HG03097 (cell line): Measurements from ENCODE around the gene COL18A1.

ENCODE experiments used
- ATAC-seq: cut with Tn5 transposase; IDR thresholded peaks from one replicate; pipeline ENCODE4 v1.9.1; 2021; ENCODE audit not compliant: unreplicated experiment, low FRiP score

COL18A1 gene

DNA sequence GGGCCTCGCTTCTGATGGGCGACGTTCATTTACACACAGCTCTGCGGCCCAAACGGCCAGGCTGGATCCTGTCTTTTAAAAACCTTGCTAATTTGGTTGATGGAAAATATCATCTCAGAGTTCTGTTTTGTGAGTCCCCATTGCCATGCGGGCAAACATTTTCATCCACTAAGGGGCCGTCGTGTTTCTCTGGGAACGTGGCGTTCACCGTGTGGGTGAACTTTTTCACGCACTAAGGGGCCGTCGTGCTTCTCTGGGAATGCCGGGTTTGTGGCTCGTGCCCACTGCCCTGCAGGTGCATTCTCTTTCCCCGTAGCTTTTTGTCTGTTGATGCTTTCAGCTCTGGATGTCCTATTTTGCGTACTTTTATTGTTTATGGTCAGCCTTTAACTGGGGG lies 6.8 kb downstream of the COL18A1 start:
- no peak for ATAC-seq

DNA sequence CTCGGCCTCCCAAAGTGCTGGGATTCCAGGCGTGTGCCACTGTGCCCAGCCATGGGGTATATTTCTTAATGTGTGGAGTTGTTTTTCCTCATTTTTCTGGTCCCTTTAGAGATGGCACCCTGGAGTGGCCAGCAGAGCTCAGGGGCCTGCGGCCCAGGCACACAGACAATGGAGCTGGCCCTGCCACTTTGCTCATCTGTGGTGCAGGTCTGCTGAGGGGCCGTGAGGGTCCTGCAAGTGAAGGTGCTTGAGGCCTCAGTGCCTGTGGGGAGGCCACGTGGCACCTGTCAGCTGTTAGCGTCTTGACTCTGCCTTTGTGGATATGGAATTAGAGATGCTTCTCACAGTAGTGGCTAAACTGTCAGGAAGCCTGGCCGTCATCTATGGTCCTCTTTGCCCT lies 7.5 kb downstream of the COL18A1 start:
- no peak for ATAC-seq

DNA sequence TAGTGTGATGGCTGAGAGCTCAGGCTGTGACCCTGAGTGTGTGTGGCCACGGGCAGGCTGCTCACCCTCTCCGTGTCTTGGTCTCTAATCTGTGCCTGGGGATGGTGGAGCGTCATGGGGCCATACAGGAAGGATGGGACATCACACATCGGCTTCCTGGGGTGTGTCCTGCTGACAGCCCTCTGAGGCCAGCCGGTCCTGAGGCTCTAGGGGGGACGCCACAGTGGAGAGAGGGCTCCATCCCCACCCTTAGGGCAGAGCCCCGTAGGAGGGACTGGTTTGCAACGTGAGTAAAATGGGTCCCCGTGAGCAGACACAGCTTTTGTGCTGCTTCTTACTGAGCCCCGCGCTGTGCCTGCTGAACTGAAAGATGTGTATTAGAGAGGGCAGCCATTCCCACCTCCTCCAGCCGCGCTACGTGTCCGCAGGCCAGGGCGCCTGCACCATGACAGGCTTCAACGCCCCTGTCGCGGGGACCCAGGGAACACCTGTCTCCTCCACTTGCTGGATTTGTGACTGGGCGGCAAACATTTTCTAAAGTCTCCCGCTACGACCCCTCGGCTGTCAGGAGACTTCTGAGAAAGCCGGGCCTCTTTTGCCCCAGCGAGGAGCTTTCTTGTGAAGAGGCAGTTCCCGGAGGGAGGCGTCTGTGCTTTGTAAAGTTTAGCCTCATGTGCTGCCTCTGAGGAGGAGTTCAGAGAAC lies 8.1 kb downstream of the COL18A1 start:
- ATAC-seq: no peak

DNA sequence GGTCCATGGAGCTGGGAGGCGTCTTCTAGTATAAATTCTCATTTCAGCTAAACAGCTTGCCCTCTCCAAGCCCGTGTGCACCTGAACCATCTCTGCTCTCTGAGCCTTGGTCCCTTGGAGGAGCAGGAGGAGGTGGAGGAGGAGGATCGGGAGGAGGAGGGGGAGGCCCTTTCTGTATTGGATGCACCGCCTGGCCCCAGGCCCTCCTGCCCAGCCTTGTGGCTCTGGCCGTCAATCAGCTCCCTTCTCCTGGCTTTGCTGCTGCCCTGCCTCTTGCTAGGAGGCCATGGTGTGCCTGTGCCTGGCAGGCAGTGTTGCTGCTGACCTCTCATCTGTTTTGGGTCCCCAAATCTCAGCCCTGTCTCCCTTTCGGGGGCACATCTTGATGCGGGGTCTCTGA lies 9.0 kb downstream of the COL18A1 start:
- no peak for ATAC-seq

DNA sequence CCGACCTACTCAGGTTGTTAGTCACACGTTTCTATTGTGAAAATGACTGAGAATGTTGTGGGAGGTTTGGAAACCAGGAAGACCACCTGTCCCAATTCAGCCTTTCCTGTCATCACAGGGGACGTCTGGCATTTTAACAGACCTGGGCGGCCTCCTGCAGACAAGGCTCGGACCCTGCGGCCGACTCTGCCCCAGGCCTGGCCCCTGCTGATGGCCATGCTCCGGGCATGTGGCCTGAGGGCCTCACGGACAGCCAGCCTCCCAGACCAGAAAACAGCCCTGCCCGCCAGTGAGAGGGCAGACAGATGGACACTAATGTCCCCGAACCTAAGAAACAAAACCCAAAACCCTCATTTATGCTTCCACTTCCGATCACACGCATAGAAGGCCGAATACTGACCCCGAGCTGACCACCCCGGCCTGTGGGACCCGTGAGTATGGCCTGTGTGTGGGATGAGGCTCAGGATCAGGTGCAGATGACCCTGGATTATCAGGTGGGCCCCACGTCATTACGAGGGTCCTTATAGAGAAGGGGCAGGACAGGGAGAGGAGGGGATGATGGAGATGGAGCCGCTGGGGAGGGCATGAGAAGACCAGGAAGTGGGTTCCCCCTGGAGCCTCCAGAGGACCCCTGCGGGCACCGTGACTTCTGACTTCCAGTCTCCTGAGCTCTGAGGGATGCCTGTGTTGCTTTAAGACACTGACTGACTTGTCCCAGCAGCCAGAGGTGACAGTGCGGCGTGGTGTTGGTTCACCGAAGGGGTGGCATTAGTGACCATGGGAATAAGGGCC lies 9.6 kb downstream of the COL18A1 start:
- no peak for ATAC-seq

DNA sequence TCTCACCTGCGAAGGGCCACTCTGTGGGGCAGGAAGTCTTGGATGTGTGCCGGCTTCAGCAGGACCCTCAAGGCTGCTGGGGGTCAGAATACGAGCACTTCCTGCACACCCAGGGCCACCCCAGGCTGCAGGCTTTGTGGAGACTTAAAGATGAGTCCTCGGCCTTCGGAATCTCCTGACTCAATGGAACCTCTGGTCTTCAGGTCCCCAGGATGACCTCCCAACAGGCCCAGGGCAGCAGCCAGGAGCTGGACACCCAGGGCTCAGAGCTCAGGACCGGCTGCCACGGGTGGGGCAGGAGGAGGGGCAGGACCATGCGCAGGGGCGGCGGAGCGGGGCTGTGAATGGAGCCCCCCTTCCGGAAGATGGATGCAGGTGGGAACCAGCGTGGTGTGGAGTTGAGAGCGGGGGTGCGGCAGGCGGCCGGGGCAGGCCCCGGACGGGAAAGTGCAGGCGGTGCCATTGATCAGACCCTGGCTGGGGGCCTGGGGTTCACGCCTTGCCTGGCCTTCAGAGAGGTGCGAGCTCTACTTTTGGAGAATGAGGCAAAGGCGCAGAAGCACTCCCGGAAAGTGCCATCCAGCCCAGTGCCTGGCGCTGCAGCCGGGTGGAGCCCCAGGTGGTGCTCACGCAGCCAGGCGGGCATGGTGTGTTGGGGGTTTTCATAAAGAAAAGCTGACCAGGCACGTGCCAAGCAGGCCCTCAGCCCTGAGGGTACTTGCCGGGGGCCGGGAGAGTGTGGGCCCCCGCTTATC lies 10.4 kb downstream of the COL18A1 start:
- no peak for ATAC-seq

DNA sequence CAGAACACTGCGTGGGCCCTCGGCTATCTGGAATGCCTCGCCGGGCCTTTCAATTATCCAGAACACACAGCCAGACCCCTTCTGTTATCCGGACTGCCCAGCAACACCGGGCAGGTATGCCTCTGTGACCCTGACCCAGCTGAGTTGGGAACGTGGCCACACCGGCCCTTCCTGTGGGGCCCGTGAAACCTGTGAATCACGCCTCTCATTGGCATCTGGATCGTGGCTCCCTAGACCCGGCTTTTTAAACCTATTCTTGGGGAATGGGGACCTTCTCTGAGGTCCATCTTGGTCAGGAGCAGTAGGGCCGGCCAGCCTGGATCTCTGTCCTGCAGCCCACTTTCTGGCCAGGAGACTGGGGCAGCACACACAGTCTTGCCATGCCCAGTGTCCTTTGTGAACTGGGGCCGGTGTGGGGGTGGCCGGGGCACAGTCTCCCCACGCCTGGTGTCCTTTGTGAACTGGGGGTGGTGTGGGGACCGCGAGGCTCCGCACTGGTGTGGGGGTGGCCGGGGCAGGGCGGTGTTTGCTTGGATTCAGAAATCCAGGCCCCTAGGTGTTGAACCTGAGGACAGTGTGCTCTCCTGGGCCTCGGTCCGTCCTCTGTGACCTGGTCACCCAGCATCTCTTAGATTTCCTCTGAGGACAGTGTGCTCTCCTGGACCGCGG lies 11.1 kb downstream of the COL18A1 start:
- ATAC-seq: no peak

DNA sequence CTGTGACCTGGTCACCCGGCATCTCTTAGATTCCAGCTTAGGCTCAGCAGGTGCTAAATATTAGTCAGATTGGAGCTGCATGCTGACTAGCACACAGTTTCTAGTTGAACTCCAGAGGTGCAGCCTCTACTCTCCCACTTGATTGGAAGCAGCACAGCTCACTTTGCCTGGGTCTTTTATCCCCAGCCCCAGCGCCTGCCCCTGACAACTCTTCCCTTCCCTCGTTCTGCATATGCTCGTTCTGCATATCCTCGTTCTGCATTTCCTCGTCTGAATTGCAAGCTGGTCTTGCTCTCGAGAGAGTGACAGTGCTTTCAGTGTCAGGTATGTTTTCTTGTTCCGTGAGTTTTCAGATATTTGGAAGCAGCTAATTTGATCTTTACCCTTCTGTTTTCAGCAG lies 11.7 kb downstream of the COL18A1 start:
- no peak for ATAC-seq

DNA sequence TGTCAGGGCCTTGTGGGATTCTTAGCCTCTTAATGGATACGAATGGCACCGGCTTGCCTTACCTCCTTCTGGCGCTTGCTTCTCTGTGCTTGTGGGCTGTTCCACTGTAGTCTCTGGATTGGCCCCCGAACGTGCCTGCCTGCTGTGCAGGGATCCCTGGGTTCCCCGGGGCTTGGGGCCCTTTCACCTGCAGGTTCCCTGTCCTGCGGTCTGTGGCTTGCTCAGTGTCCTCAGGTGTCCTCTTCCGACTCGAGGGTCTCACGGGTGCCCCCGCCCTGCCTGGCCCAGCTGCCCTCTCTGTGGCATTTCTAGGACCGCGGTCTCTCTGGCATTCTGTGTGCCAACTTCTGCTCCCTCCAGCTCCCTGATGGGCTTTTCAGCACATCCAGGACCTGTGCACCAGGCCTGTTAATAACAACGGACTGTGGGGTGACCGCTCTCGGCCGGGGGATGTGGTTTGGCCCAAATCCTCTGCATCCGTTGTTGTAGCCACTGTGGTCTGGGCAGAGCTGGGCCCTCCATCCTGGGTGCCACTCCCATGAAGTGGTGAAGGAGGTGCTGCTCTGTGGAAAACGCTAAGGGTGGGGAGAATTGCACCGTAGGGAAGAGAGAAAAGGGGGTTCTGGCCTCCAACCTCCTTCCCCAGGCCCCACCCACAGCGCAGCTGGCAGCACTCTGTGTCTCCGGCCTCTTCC lies 12.4 kb downstream of the COL18A1 start:
- no peak for ATAC-seq

DNA sequence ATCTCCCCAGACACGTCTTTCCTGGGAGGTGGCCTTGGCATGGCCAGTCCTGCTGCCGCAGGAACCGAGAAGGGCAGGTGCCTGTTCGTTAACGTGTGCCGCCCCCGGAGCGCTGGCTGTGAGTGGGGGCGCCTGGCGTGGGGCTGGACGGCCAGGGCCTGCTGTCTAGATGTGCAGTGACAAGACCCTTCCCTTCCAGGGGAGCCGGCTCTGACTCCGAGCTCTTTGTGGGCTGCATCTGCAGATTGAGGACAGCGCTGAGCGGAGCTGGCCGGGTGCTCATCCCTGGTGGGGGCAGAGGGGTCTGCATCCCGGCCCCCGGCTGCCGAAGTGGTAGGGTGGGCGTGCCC lies 13.0 kb downstream of the COL18A1 start:
- no peak for ATAC-seq

DNA sequence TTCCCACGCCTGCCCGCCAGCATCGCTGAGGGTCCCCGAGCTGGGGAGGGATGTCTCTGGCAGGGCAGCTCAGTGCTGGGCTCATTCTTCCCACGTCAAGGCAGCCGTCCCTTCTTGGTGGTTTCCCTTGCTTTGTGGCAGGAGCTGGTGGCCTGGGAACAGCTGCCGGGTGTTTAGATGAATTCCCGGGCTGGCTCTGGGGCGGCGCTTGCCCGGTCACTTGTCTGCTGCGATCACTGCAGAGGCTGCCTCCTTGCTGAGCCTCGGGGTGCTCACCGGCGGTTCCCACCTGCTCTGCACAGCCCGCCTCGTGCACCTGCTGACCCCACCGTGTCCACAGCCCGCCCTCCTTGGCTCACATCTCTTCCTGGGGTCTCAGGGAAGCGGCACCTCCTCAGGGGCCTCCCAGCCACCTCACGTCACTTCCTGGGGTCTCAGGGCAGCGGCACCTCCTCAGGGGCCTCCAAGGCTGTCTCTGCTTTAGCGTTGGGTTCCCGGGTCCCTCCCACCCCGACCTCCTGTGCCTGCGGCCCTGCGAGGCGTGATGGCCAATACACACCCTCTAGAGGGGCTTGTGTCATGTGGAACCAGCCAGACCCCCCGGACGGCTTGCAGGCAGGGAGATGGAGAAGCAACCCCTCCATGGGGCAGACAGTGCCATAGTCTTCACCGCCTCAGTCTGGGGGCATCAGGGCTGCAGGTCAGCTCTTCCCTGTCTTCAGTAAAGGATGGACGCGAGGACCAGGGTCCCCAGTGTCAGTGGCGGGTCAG lies 13.5 kb downstream of the COL18A1 start:
- ATAC-seq: no peak

DNA sequence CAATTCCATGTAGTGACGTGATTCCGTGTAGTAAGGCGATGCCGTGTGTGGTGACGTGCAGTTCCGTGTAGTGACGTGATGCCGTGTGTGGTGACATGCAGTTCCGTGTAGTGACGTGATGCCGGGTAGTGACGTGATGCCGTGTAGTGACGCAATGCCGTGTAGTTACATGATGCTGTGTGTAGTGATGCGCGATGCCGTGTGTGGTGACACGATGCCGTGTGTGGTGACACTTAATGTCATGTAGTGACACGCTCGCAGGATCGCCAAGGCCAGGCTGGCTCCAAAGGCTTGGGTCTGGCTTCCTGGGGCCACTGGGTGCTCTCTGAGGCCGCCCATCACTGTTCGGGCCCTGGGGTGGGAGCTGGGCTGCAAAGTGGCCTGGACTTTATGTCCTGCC lies 14.2 kb downstream of the COL18A1 start:
- no peak for ATAC-seq

DNA sequence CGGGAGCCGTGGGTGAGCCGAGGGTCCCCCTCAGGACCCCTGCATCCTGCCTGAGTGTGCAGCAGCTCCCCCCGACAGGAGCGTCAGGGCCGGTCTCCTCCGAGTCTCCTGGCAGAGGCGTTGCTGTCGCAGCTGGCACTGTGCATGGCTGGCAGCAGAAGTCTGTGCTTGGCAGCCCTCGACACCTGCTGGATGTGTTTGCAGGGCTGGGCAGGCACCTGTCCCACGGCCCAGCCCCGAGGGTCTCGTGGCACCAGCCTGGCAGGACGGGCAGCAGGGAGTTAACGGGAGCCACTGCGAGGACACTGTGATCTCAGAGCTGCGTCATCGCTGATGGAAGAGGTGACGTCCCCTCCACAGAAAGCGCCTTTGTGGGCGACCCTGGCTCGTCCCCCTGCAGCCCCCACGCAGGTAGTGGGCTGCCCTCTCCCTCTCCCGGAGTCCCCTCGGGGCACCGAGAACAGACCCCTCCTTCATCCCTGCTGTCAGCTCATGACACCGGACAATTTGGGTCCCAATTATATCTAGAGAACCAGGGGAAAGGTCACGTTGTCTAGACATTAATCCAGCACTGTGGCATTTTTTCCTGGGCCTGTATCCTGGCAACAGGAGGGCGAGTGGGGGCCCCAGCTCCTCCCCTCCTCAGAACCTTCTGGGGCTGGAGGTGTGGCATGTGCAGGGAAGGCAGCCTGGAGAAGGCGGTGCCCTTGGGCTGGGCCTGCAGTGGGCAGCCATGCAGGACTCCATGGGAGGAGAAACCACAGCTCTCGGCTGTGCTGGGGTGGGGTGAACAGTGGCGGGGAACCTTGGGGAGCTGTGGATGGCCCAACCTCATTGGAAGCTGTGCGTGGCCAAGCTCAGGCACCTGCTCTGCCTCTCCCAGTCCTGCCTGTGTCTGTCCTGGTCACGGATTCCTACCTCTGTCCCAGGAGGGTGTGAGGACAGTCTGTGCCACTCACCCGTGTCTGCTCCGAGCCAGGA lies 15.4 kb downstream of the COL18A1 start:
- ATAC-seq: no peak

DNA sequence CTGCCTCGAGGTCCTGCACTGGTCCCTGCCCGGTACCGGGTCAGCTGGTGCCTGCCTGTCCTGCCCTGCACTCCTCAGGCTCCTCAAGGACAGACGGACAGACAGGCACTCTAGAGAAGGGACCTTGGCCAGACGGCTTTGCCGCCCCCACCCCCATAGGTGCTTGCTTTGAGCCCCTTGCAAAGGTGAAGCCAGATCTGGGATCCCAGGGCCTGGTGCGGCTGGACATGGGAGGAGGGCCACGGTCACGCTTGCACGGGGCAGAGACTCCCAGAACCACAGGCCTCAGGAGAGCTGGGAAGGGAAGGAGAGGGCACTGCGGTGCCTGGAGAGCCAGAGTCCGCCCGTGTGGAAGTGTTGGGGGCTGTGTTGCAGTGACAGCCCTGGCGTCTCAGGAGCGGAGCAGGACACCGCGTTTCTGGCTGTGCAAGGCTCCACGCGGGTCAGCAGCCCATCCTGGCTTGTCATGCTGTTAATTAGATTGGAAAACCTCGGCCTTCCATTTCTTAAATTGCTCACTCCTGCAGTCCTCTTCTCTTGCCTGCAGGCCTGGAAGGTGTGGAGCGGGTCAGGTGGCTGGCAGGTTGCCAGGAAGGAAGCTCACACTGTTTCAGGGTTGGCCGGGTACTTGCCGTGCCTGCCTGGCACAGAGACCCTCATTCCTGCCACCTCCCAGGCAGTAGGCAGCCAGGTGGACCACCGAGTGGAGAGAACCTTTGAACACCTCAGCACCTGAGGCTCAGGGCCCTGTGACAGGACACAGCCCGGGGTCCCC lies 16.3 kb downstream of the COL18A1 start:
- no peak for ATAC-seq

DNA sequence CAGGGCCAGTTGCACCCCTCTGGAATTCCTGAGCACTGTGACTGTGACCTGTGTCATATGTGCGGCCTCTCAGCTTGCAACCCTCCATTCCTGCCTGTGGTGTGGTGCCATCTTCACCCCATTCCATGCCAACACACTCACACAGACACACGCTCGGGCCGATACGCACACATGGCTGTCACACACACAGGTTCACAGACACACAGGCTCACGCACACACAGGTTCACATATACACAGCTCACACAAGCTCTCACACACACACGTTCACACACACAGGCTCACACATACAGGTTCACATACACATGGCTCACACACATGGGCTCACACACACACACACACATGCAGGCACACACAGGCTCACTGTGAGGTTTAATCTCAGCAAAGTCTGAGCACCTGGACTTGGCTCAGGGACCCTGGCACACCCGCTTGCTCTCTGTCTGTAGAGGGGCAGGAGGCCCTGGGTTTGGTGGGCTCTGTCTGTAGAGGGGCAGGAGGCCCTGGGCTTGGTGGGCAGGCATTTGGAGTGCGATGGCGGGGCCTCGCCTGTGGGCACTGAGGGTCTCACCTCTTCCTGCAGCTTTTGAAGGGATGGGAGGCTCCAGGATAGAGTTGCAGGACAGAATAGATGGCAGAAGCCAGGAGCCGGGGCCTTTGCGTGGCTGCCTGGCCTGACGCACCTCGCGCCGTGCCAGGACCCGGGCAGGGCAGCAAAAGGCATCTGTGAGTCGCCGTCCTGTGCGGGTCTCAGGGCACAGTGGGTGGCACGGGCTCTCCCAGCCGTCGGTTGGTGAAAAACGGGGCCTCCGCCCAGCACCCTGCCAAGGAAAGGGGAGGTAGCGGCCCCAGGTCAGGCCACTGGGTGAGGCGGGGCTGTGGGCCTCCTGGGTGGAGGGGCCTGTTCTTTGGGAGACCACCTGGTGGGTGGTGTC lies 17.1 kb downstream of the COL18A1 start:
- no peak for ATAC-seq

DNA sequence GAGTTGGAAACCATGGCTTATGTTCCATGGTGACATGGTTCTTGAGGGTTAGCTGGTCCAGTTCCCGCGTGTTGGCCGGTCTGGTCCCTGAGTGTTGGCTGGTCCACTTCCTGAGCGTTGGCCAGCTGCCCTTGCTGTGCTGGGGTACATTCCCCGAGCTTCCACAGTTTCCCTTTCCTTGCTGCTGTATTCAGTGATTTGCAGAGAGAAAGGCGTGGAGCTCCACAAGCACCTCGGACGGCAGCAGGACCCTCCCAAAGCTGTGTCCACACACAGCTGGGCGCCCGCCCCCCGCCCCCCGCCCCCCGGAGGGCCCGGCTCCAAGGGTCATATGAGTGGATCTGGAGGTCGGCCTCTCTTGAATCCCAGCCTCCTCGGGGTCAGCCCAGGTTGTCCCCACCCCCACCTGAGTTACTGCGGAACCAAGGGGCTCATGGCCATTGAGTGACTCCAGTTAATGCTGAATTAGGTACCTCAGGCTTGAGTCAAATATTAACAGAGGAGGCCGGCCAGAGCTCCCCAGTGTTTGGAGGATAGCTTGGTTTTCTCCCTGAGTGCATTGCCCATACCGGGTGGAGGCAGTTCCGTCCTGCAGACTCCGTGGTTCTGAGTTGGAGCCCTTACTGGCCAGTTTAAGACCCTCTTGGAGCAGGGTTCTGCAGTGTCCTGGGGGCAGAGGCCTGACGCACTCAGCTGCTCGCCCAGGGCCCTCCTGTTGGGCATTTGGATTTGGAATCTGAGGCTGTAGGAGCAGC lies 18.4 kb downstream of the COL18A1 start:
- no peak for ATAC-seq
